HL-60 (cell line): Measurements from ENCODE around the gene ASS1.

Experiments
- GABPA ChIP-seq: IDR thresholded peaks from 2 replicates; pipeline ENCODE4 v1.6.1; 2012; ENCODE audit warnings: low read depth
- POLR2AphosphoS5 ChIP-seq: IDR thresholded peaks from 2 replicates; pipeline ENCODE4 v1.6.1; 2012; ENCODE audit warnings: low read depth
- TF ChIP-seq, protein P1 (sequence below): IDR thresholded peaks from one replicate; pipeline ENCODE4 v1.5.1; 2011; ENCODE audit warnings: low read length, control low read depth, inconsistent platforms; ENCODE audit not compliant: insufficient read depth

DNA sequence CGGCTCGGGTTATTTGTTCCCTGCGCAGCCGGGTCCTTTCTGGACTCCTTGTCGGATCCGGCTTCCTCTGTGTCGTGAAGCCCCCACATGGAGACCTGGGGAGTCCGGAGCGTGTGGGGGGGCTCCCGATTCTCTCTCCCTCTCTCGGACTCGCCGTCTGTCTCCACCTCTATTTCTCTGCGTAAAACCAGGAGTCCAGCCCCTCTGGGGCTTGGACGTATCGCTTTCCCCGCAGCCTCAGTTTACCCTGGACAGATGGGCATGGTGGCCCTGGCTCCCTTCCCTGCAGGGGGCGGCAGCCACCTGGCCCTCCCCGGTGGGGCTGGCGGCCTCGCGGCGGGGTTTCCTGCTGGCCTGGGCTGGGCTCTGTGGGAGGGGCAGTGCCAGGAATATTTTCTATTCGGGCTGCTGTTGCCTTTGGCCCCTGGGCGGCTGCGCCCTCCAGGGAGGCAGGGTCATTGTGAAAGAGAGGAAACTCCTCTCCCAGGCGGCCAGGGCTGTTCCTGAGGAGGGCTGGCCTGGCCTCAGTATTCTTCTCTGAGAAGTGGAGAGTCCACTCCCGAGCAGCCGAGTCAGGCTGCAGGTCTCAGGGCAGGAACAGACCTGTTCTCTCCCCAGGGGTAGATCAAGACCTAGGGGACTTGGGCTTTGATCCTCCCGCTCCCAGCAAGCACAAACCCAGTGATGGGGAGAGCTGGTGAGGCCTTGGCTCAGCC is 665 bp downstream of the ASS1 start:
- TF ChIP-seq GABPA (no peak), POLR2AphosphoS5 (no peak)
- TF ChIP-seq, protein P1, sequence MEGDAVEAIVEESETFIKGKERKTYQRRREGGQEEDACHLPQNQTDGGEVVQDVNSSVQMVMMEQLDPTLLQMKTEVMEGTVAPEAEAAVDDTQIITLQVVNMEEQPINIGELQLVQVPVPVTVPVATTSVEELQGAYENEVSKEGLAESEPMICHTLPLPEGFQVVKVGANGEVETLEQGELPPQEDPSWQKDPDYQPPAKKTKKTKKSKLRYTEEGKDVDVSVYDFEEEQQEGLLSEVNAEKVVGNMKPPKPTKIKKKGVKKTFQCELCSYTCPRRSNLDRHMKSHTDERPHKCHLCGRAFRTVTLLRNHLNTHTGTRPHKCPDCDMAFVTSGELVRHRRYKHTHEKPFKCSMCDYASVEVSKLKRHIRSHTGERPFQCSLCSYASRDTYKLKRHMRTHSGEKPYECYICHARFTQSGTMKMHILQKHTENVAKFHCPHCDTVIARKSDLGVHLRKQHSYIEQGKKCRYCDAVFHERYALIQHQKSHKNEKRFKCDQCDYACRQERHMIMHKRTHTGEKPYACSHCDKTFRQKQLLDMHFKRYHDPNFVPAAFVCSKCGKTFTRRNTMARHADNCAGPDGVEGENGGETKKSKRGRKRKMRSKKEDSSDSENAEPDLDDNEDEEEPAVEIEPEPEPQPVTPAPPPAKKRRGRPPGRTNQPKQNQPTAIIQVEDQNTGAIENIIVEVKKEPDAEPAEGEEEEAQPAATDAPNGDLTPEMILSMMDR = no peak
